SKM-1 (cell line): ENCODE data around the gene DOCK9.
"Not testable (repeated sequence)": the region's sequence is repeated elsewhere in the genome, so short reads cannot be mapped to it uniquely, and the experiment has no call there.

Experiments used
- DNase-seq: peaks from one replicate; lab custom pipeline; 2025; ENCODE audit not compliant: unreplicated experiment; lab: John Stamatoyannopoulos, UW

DOCK9 gene

GRCh38 chr13:98829541-98829940 lies 148.3 kb downstream of the DOCK9 start:
- DNase-seq, result no peak

GRCh38 chr13:98828614-98829013 lies 149.2 kb downstream of the DOCK9 start:
- no peak for DNase-seq

GRCh38 chr13:98827449-98827848 lies 150.4 kb downstream of the DOCK9 start:
- DNase-seq, result no peak

- DNase-seq, result no peak
Measured at GRCh38 chr13:98826146-98826545, 151.7 kb downstream of the DOCK9 start.

GRCh38 chr13:98825659-98826058 lies 152.2 kb downstream of the DOCK9 start:
- no peak for DNase-seq

- no peak for DNase-seq
Measured at GRCh38 chr13:98824376-98825160, 153.3 kb downstream of the DOCK9 start.

GRCh38 chr13:98823442-98823841 lies 154.4 kb downstream of the DOCK9 start:
- DNase-seq, result no peak

GRCh38 chr13:98822225-98822606 lies 155.6 kb downstream of the DOCK9 start:
- DNase-seq, result no peak

- no peak for DNase-seq
Measured at GRCh38 chr13:98821372-98822224, 156.3 kb downstream of the DOCK9 start.

- DNase-seq, result no peak
Measured at GRCh38 chr13:98820744-98821371, 157.0 kb downstream of the DOCK9 start.

GRCh38 chr13:98820300-98820699 lies 157.6 kb downstream of the DOCK9 start:
- DNase-seq, result no peak

GRCh38 chr13:98819382-98820010 lies 158.4 kb downstream of the DOCK9 start:
- no peak for DNase-seq

- no peak for DNase-seq
Measured at GRCh38 chr13:98816406-98816805, 161.5 kb downstream of the DOCK9 start.

GRCh38 chr13:98813993-98814392 lies 163.9 kb downstream of the DOCK9 start:
- no peak for DNase-seq

- DNase-seq, result not testable (repeated sequence)
Measured at GRCh38 chr13:98812186-98812790, 165.6 kb downstream of the DOCK9 start.

- no peak for DNase-seq
Measured at GRCh38 chr13:98810746-98811145, 167.1 kb downstream of the DOCK9 start.

- DNase-seq, result no peak
Measured at GRCh38 chr13:98809345-98809777, 168.5 kb downstream of the DOCK9 start.

- no peak for DNase-seq
Measured at GRCh38 chr13:98807774-98808173, 170.1 kb downstream of the DOCK9 start.

GRCh38 chr13:98804336-98804855 lies 173.5 kb downstream of the DOCK9 start:
- no peak for DNase-seq

GRCh38 chr13:98803921-98804320 lies 173.9 kb downstream of the DOCK9 start:
- DNase-seq, result no peak
